SH-SY5Y (cell line): ENCODE data around the gene NAA38.

ENCODE experiments used
- GATA2 ChIP-seq: IDR thresholded peaks from 2 replicates; pipeline ENCODE4 v1.6.1; 2011; ENCODE audit warnings: mild to moderate bottlenecking, low read depth, low read length
- GATA3 ChIP-seq: IDR thresholded peaks from 2 replicates; pipeline ENCODE4 v1.6.1; 2011; ENCODE audit warnings: low read depth, mild to moderate bottlenecking, low read length, moderate library complexity

DNA sequence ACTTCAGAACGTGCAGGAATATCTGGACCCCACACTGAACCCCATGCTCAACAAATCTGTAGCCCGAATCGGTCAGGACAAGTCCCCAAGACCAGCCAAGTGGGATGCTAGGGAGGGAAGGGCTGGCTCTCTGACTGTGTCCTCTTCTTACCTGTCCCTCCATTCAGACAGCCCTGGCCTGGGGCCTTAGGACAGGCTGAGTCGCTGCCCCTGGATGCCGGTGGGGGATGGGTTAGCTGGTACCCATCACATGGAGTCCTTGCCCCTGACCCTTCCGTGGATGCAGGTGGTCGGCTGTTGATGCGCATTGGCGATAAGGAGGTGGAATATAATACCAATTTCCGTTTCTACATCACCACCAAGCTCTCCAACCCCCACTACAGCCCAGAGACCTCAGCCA is 39.3 kb downstream of the NAA38 start:
- no peak for TF ChIP-seq GATA2
- TF ChIP-seq GATA3, result no peak
